Parietal lobe (tissue), 2 donors: ENCODE data around the gene C1QL3. TPM values are rescaled to one million over a fixed set of nuclear protein-coding genes. Genes with fewer than 3 reads are reported as not detected.

ENCODE experiments used
- small RNA-seq: library from RNA; depleted of rRNA; stranded (forward); fragments of <200 nt; gene quantifications from one replicate; pipeline ENCODE3, GENCODE V24; 2014; ENCODE audit warnings: low replicate concordance
- total RNA-seq: library from RNA; depleted of rRNA; stranded (reverse); fragments of >200 nt; gene quantifications from one replicate; pipeline ENCODE4 v1.2.3, GENCODE V29; 2014

Gene C1QL3
- total RNA-seq: 16.9 TPM

DNA sequence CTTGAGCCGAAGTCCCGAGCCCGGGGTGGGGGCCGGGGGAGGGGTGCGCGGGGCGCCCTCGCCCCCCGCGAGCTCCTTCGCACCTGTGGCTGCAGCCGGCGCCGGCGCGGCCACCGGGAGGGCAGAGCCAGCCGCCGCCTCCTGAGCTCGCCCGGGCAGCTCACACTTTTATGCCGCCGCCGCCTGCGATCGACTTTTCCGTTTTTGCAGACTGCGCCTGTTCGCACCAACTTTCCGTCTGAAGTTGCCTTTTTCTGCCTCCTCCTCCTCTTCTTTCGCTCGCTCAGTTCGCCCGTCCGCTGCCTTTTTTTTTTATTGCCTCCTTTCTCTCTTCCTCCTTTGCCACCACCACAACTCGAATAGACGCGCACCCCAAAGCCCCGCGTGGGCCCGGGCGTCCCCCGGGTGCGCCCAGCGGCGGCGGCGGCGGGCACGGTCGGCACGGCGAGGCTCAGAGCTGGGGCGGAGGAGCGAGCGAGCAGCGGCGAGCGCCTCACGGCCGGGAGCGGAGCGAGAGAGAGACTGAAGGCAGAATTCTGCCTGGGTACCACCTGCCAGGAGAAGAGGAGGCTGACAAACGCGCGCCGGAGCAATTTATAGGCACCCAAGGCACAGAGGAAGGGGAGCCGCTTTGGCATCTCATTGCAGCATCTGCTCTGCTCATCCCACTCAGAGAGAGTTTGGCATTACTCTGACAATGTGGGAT lies at the start of gene C1QL3:
C1QL3 (minus strand) TSS at position 569 of the 706 bp plus-strand sequence. CDS start 814 bp downstream, outside the sequence.

Small RNA genes lying within 50 kb of the gene (small RNA-seq; reads per million reads assigned to genes)
- gene RNU2-18P: 1.2 reads per million, percentile 73 among the genes with 10 or more reads in this experiment

Other genes with a start within 250 kb of the C1QL3 start
- gene PTER, start 84.9 kb downstream of the C1QL3 start, total RNA-seq: 0.94 TPM